Measurements from ENCODE around the gene BBIP1. TPM values are rescaled to one million over a fixed set of nuclear protein-coding genes. Genes with fewer than 3 reads are reported as not detected.
"Not testable (repeated sequence)": the region's sequence is repeated elsewhere in the genome, so short reads cannot be mapped to it uniquely, and the experiment has no call there.

Gene BBIP1
- total RNA-seq, 2 experiments from 2014 or later = 37.2 to 42.6 TPM

GRCh38 chr10:110918269-110918642 is 724 bp downstream of the BBIP1 start:
- Mint-ChIP-seq H3K9me3 (no peaks in the 10 kb centered on the region), H3K27me3 (ENCODE audit: low read depth) (no peaks in the 10 kb centered on the region), H3K4me3 (peak overlapping the region; percentile 97), H3K36me3 (ENCODE audit: low read depth) (peaks cover 7% of the 10 kb centered on the region), H3K4me1 (ENCODE audit: low read depth) (peaks cover 28% of the 10 kb centered on the region), H3K27ac (peak overlapping the region; percentile 98)
- CTCF ChIA-PET = interaction anchor here (0.6 to 2.2 kb wide), 5 partner anchors 9 to 176 kb away, joined by 3 to 6 read pairs (median 4); no protein-coding TSS in a partner anchor
- DNase-seq = peak; percentile 91
- intact Hi-C loops (cut with micrococcal nuclease) = loop anchor here (1.0 to 10.0 kb wide), 6 partner anchors 15 to 1537 kb away; partner anchors contain the start of genes ADRA2A and GPAM

DNA sequence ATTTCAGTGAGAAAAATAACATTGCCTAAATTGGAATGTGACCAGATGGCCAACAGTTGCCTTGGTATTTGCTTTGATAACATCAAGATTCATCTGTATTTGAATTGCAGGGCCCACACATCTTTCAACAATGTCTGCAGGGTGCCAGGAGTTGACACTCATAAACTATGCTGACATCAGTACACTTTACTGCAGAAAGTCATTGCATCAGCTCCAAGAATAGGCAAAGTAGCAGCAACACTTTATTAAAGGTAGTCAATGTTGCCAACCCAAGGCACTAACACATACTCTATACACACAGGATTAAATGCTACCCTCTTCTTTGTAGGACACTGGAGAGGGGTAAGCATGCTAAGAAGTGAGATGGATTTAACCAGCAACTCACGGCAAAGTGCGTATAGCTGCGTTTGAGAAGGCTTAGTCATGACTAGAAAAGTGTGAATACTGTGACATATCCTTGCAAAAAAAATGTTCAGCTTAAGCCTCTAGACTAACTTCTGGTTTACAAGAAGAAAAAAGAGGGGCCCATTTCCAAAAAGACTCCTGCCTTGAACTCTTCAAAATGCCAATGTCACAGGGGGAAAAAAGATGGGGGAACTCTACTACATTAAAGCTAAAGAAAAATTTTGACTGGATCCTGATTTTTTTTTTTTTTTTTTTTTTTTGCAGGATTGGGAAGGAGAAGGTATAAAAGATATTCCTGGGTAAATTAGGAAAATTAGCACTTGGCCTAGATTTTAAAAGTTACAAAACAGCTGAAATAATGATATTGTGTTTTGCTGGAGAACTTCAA is 2.2 kb downstream of the BBIP1 start:
- peak overlapping the region; percentile 19 for H3K27ac Mint-ChIP-seq
- no peaks in the 10 kb centered on the region for H3K9me3 Mint-ChIP-seq
- H3K27me3 Mint-ChIP-seq (ENCODE audit: low read depth) = no peaks in the 10 kb centered on the region
- H3K4me3 Mint-ChIP-seq = no peak overlapping the region
- H3K4me1 Mint-ChIP-seq (ENCODE audit: low read depth) = peaks cover 23% of the 10 kb centered on the region
- H3K36me3 Mint-ChIP-seq (ENCODE audit: low read depth) = peaks cover 8% of the 10 kb centered on the region
- CTCF ChIA-PET = interaction anchor here (0.7 to 1.9 kb wide), 7 partner anchors 16 to 303 kb away, joined by 3 to 6 read pairs (median 3); no protein-coding TSS in a partner anchor
- intact Hi-C loops (cut with micrococcal nuclease) = loop anchor here (5.0 to 10.0 kb wide), 2 partner anchors 689 to 1538 kb away; no protein-coding TSS in a partner anchor
- DNase-seq = no peak

GRCh38 chr10:110915600-110915999 is 3.4 kb downstream of the BBIP1 start:
- not testable (repeated sequence) for H3K27me3 Mint-ChIP-seq (ENCODE audit: low read depth)
- CTCF ChIA-PET = interaction anchor here (1.5 to 1.9 kb wide), 2 partner anchors 18 to 244 kb away, joined by 3 to 6 read pairs; no protein-coding TSS in a partner anchor
- peaks cover 25% of the 10 kb centered on the region for H3K4me1 Mint-ChIP-seq (ENCODE audit: low read depth)

GRCh38 chr10:110915035-110915434 is 3.9 kb downstream of the BBIP1 start:
- Mint-ChIP-seq H3K27ac (no peak overlapping the region), H3K36me3 (ENCODE audit: low read depth) (peaks cover 8% of the 10 kb centered on the region)
- intact Hi-C loops (cut with micrococcal nuclease) = loop anchor here (5.0 to 10.0 kb wide), 2 partner anchors 688 to 1540 kb away; no protein-coding TSS in a partner anchor

More at GRCh38 chr10:110915600-110915999, 3.4 kb downstream of the BBIP1 start:
- H3K4me3 Mint-ChIP-seq; H3K27ac Mint-ChIP-seq; DNase-seq; H3K36me3 Mint-ChIP-seq (ENCODE audit: low read depth); H3K9me3 Mint-ChIP-seq: not testable (repeated sequence)
- intact Hi-C loops (cut with micrococcal nuclease) = loop anchor here (5.0 to 10.0 kb wide), 2 partner anchors 688 to 1539 kb away; no protein-coding TSS in a partner anchor

GRCh38 chr10:110914431-110914830 is 4.5 kb downstream of the BBIP1 start:
- H3K4me3 Mint-ChIP-seq = no peak overlapping the region
- H3K27me3 Mint-ChIP-seq (ENCODE audit: low read depth) = no peaks in the 10 kb centered on the region
- H3K36me3 Mint-ChIP-seq (ENCODE audit: low read depth) = peaks cover 8% of the 10 kb centered on the region
- H3K9me3 Mint-ChIP-seq = no peaks in the 10 kb centered on the region
- peaks cover 30% of the 10 kb centered on the region for H3K4me1 Mint-ChIP-seq (ENCODE audit: low read depth)
- no peak for DNase-seq
- intact Hi-C loops (cut with micrococcal nuclease) = loop anchor here (10.0 kb wide), 1 partner anchor 1540 kb away; no protein-coding TSS in a partner anchor
- no peak overlapping the region for H3K27ac Mint-ChIP-seq
- CTCF ChIA-PET = interaction anchor here (0.8 to 1.5 kb wide), 3 partner anchors 13 to 110 kb away, joined by 3 read pairs; no protein-coding TSS in a partner anchor

More at GRCh38 chr10:110915035-110915434, 3.9 kb downstream of the BBIP1 start:
- DNase-seq = no peak
- no peaks in the 10 kb centered on the region for H3K27me3 Mint-ChIP-seq (ENCODE audit: low read depth)
- H3K9me3 Mint-ChIP-seq = no peaks in the 10 kb centered on the region
- H3K4me1 Mint-ChIP-seq (ENCODE audit: low read depth) = peaks cover 30% of the 10 kb centered on the region
- H3K4me3 Mint-ChIP-seq = no peak overlapping the region
- CTCF ChIA-PET = interaction anchor here (0.8 to 1.9 kb wide), 4 partner anchors 13 to 243 kb away, joined by 3 to 6 read pairs (median 3); no protein-coding TSS in a partner anchor

DNA sequence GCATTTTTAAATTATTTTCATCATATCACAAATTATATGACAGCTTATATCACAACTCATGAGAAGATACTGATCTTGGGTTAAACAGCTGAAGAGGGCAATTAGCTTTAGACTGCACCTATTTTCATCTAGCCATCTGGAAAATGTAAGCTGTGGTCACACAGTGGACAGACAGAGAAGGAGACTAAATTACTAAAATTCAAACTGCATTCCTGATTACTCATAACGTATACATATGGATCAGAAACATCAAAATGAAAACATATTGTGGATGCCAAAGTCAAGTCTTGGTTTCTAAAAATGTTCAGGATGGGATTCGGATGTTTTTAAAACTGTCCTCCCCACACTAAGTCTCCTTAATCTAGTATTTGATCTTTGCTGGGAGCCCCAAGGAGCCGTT is 6.6 kb downstream of the BBIP1 start:
- Mint-ChIP-seq H3K9me3 (no peaks in the 10 kb centered on the region), H3K36me3 (ENCODE audit: low read depth) (peaks cover 6% of the 10 kb centered on the region), H3K4me1 (ENCODE audit: low read depth) (peaks cover 28% of the 10 kb centered on the region), H3K27me3 (ENCODE audit: low read depth) (no peaks in the 10 kb centered on the region), H3K4me3 (no peak overlapping the region), H3K27ac (no peak overlapping the region)
- no peak for DNase-seq
- CTCF ChIA-PET = interaction anchor here (1.1 kb wide), 1 partner anchor 109 kb away, joined by 3 read pairs; no protein-coding TSS in a partner anchor
- intact Hi-C loops (cut with micrococcal nuclease) = loop anchor here (10.0 kb wide), 1 partner anchor 1542 kb away; no protein-coding TSS in a partner anchor

- CTCF ChIA-PET = interaction anchor here (0.9 to 1.3 kb wide), 4 partner anchors 8 to 152 kb away, joined by 3 read pairs; no protein-coding TSS in a partner anchor
- intact Hi-C loops (cut with micrococcal nuclease) = loop anchor here (10.0 kb wide), 1 partner anchor 1545 kb away; no protein-coding TSS in a partner anchor
- DNase-seq = no peak
- peaks cover 5% of the 10 kb centered on the region for H3K36me3 Mint-ChIP-seq (ENCODE audit: low read depth)
- no peak overlapping the region for H3K27ac Mint-ChIP-seq
- peaks cover 15% of the 10 kb centered on the region for H3K4me1 Mint-ChIP-seq (ENCODE audit: low read depth)
- H3K4me3 Mint-ChIP-seq = no peak overlapping the region
- no peaks in the 10 kb centered on the region for H3K27me3 Mint-ChIP-seq (ENCODE audit: low read depth)
- no peaks in the 10 kb centered on the region for H3K9me3 Mint-ChIP-seq
These were observed 8.8 kb downstream of the BBIP1 start for GRCh38 chr10:110910138-110910537.

GRCh38 chr10:110903280-110904278 is 15.4 kb downstream of the BBIP1 start:
- intact Hi-C loops (cut with micrococcal nuclease) = loop anchor here (1.0 kb wide), 2 partner anchors 15 to 129 kb away; no protein-coding TSS in a partner anchor
- H3K36me3 Mint-ChIP-seq (ENCODE audit: low read depth) = peaks cover 23% of the 10 kb centered on the region
- H3K4me1 Mint-ChIP-seq (ENCODE audit: low read depth) = peaks cover 38% of the 10 kb centered on the region
- H3K4me3 Mint-ChIP-seq = no peak overlapping the region
- no peaks in the 10 kb centered on the region for H3K27me3 Mint-ChIP-seq (ENCODE audit: low read depth)
- peak; percentile 55 for DNase-seq
- no peaks in the 10 kb centered on the region for H3K9me3 Mint-ChIP-seq
- CTCF ChIA-PET = interaction anchor here (0.7 to 2.3 kb wide), 6 partner anchors 10 to 293 kb away, joined by 3 to 9 read pairs (median 6); partner anchors contain the start of genes BBIP1 and SHOC2
- H3K27ac Mint-ChIP-seq = peak overlapping the region; percentile 74

DNA sequence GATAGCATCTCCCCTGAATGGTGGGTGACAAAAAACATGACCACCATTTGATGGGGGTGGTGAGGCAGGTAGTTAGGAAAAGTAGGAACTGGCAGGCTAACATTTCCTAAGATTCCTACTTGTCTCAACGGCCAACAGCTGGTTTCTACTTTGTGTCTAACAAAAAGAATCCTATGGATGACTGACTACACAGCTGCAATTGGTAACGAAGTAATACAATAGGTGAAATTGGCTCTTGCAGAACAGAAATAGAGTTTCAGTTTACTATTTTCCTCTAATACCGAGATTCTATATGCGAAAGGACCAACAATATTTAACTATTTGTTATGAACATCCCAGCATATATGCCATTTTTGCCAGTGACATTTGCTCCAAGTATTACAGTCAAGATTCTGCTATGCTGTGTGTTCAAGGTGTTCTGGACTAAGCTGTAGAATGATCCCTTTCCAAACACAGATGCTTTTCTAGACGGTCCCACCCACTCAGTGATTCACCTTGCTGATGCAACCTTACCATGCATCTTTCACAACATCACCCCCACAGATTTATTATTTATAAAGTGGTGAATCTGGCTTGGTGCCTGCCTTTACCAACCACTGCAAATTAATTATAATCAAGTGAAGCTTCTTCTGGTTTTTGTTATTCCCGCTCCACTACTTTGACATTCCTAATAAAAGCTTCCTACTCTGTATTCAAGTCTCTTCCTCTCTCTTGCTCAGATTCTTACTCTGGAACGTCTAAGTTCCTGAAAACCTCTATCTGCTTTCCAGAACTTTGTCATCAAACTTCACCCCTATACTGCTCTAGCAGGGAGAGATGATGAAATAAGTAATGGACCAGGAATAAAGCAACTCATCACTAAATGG is 16.8 kb downstream of the BBIP1 start:
- peaks cover 44% of the 10 kb centered on the region for H3K4me1 Mint-ChIP-seq (ENCODE audit: low read depth)

DNA sequence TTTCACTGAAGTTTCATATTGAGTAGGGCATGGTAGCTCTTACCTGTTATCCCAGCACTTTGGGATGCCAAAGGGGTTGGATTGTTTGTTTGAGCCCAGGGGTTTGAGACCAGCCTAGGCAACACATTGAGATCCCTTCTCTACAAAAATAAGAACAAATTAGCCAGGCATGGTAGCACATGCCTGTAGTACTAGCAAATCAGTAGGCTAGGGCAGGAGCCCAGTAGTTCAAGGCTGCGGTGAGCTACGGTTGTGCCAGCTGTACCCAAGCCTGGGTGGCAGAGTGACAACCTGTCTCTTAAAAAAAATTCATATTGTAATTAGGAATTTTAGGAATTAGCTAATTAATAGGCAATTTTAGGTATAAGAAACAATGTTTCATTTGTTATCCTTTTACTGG is 18.0 kb downstream of the BBIP1 start:
- Mint-ChIP-seq H3K27ac (no peak overlapping the region), H3K36me3 (ENCODE audit: low read depth) (peaks cover 26% of the 10 kb centered on the region), H3K9me3 (no peaks in the 10 kb centered on the region), H3K4me3 (no peak overlapping the region), H3K4me1 (ENCODE audit: low read depth) (peaks cover 52% of the 10 kb centered on the region), H3K27me3 (ENCODE audit: low read depth) (no peaks in the 10 kb centered on the region)
- CTCF ChIA-PET = interaction anchor here (0.6 to 1.2 kb wide), 5 partner anchors 10 to 57 kb away, joined by 3 to 4 read pairs (median 3); no protein-coding TSS in a partner anchor
- intact Hi-C loops (cut with micrococcal nuclease) = no loop called here
- DNase-seq = no peak

More for the DNA sequence above, 16.8 kb downstream of the BBIP1 start:
- CTCF ChIA-PET = interaction anchor here (0.7 to 2.3 kb wide), 10 partner anchors 9 to 813 kb away, joined by 3 to 9 read pairs (median 4); partner anchors contain the start of genes BBIP1 and SHOC2
- Mint-ChIP-seq H3K27ac (peak overlapping the region; percentile 74), H3K27me3 (ENCODE audit: low read depth) (no peaks in the 10 kb centered on the region), H3K4me3 (peak overlapping the region; percentile 17), H3K9me3 (no peaks in the 10 kb centered on the region), H3K36me3 (ENCODE audit: low read depth) (peaks cover 25% of the 10 kb centered on the region)
- DNase-seq = peak; percentile 76
- intact Hi-C loops (cut with micrococcal nuclease) = loop anchor here (1.0 kb wide), 1 partner anchor 30 kb away; no protein-coding TSS in a partner anchor

Data from activated naive CD4-positive, alpha-beta T cell treated with anti-CD3 and anti-CD28 coated beads for 36 hours (primary cell).